ENCODE data around the gene ING3. TPM values are rescaled to one million over a fixed set of nuclear protein-coding genes. Genes with fewer than 3 reads are reported as not detected.

Gene ING3
- total and polyA plus RNA-seq, 2 of the 8 experiments (the other 6 are each of a cell fraction or from before 2014, with no cell fraction given) = 6.0 to 17.7 TPM

- WGBS, 2 experiments (ENCODE audit: extremely low coverage in 1 of 2, insufficient coverage in 1 of 2, insufficient read length in 1 of 2, insufficient replicate concordance in 2 of 2, low coverage in 1 of 2, low lambda C conversion rate in 2 of 2, missing lambda C conversion rate in 1 of 2) = 90% methylated on average over 5 of the region's 5 CpGs; no CpG with 5 or more reads in 1 of the 2 experiments
Measured at GRCh38 chr7:120925392-120925791, 25.2 kb upstream of the ING3 start.

More at GRCh38 chr7:120925392-120925791, 25.2 kb upstream of the ING3 start:
- H3K4me2 ChIP-seq (ENCODE audit: insufficient read depth in 1 of 2, low read depth in 2 of 2, low read length in 2 of 2) = no peak overlapping the region
- H2BK5ac ChIP-seq (ENCODE audit: low read depth, low read length) = no peak overlapping the region
- no peaks in the 10 kb centered on the region for H3K27me3 ChIP-seq (replicated peaks in 1 of 4; ENCODE audit: control insufficient read depth in 3 of 4, extremely low read depth in 1 of 4, insufficient read depth in 3 of 4, low read length in 3 of 4)
- no peak overlapping the region for H3K4me3 ChIP-seq (ENCODE audit: extremely low read depth in 1 of 4, insufficient read depth in 2 of 4, low read depth in 3 of 4, low read length in 4 of 4)
- H3K4me1 ChIP-seq (replicated peaks in 1 of 4; ENCODE audit: control insufficient read depth in 3 of 4, insufficient read depth in 4 of 4, low read length in 3 of 4) = peaks cover 0 to 6% (median 1%) of the 10 kb centered on the region in 4 experiments; a peak in 3 of 7 replicates
- DNase-seq (ENCODE audit: low read depth in 1 of 2, low spot score in 2 of 2) (no peak), FAIRE-seq (no peak)
- H3K27ac ChIP-seq (ENCODE audit: low read depth, low read length) = no peak overlapping the region
- CTCF ChIA-PET (ENCODE audit: partially characterized antibody) = no interaction called here
- no peak overlapping the region for H2BK12ac ChIP-seq (ENCODE audit: low read depth, low read length)
- no peak overlapping the region for H2AFZ ChIP-seq (ENCODE audit: low read length)
- no peak overlapping the region for H3K56ac ChIP-seq (replicated peaks; ENCODE audit: insufficient read length, low read depth, low read length)
- no peak overlapping the region for H3K4ac ChIP-seq (replicated peaks; ENCODE audit: insufficient read length, low read depth, low read length)
- POLR2A ChIA-PET (ENCODE audit: partially characterized antibody) = interaction anchor here (0.5 to 1.2 kb wide), 2 partner anchors 25 to 471 kb away, joined by 3 read pairs; partner anchors contain the start of genes FAM3C and ING3
- H4K8ac ChIP-seq (ENCODE audit: extremely low read depth, insufficient read depth, low read length) = no peak overlapping the region
- H2BK120ac ChIP-seq (replicated peaks; ENCODE audit: low read depth, low read length) = no peak overlapping the region
- no peaks in the 10 kb centered on the region for H3K36me3 ChIP-seq (ENCODE audit: control insufficient read depth in 2 of 4, insufficient read depth in 4 of 4, low read length in 3 of 4)
- no peak overlapping the region for H2AK5ac ChIP-seq (ENCODE audit: low read depth, low read length)
- H2BK15ac ChIP-seq (ENCODE audit: low read length) = no peak overlapping the region
- no peaks in the 10 kb centered on the region for H3K23me2 ChIP-seq (ENCODE audit: low read depth, low read length)
- no peaks in the 10 kb centered on the region for H4K20me1 ChIP-seq (replicated peaks in 1 of 2; ENCODE audit: control insufficient read depth in 1 of 2, insufficient read depth in 2 of 2, low read length in 2 of 2)
- no peak overlapping the region for H3K14ac ChIP-seq (ENCODE audit: insufficient read length)
- no peaks in the 10 kb centered on the region for H3K79me1 ChIP-seq (ENCODE audit: low read depth, low read length)
- H4K5ac ChIP-seq (ENCODE audit: insufficient read length, low read depth, low read length) = no peak overlapping the region
- H3K18ac ChIP-seq (ENCODE audit: extremely low read depth, low read length) = no peak overlapping the region
- no peak overlapping the region for H3K23ac ChIP-seq (ENCODE audit: insufficient read length)
- no peak overlapping the region for H2BK20ac ChIP-seq (ENCODE audit: low read length)
- no peak overlapping the region for H3K9ac ChIP-seq (replicated peaks in 1 of 4; ENCODE audit: extremely low read depth in 1 of 4, low read depth in 3 of 4, low read length in 3 of 4)
- no peaks in the 10 kb centered on the region for H3K79me2 ChIP-seq (ENCODE audit: control insufficient read depth in 1 of 2, insufficient read depth in 2 of 2, low read length in 2 of 2)
- H4K91ac ChIP-seq (replicated peaks; ENCODE audit: insufficient read length, low read length) = no peak overlapping the region
- H3K9me3 ChIP-seq (ENCODE audit: insufficient read depth in 2 of 2, low read depth in 1 of 2, low read length in 1 of 2) = no peaks in the 10 kb centered on the region
- no peak for TF ChIP-seq SP4 (IDR thresholded peaks at IDR 0.05; ENCODE audit: low read length)
- no peak for TF ChIP-seq MAFK (IDR thresholded peaks at IDR 0.05; ENCODE audit: low read depth, low read length)
- no peak for TF ChIP-seq HDAC6 (IDR thresholded peaks at IDR 0.05; ENCODE audit: low read depth, low read length)
- no peak for TF ChIP-seq TAF1 (IDR thresholded peaks at IDR 0.05; ENCODE audit: low read depth, low read length)
- no peak for TF ChIP-seq ASH2L (IDR thresholded peaks at IDR 0.05; ENCODE audit: low read length)
- no peak for TF ChIP-seq RAD21 (IDR thresholded peaks at IDR 0.05 in 1 of 2, conservative IDR thresholded peaks at IDR 0.05 in 1 of 2; ENCODE audit: low read depth in 2 of 2, low read length in 2 of 2)
- no peak for TF ChIP-seq RFX5 (IDR thresholded peaks at IDR 0.05; ENCODE audit: borderline replicate concordance, low read depth, low read length)
- TF ChIP-seq SP2 (IDR thresholded peaks at IDR 0.05; ENCODE audit: low read length) = no peak
- no peak for TF ChIP-seq ATF3 (IDR thresholded peaks at IDR 0.05; ENCODE audit: insufficient read depth, low read depth, low read length)
- TF ChIP-seq TEAD4 (IDR thresholded peaks at IDR 0.05; ENCODE audit: low read depth, low read length) = no peak
- no peak for TF ChIP-seq CTBP2 (IDR thresholded peaks at IDR 0.05; ENCODE audit: borderline replicate concordance, insufficient read depth, insufficient read length, low read length)
